GM19099 (cell line): ENCODE measurements around the gene CDH22.

Source experiments
- POLR2A ChIP-seq: IDR thresholded peaks from 3 replicates; pipeline ENCODE4 v1.6.1; 2011; ENCODE audit warnings: low read depth; ENCODE audit not compliant: insufficient read length; ENCODE audit errors: extremely low read depth

Gene CDH22

GRCh38 chr20:46188866-46189541 lies 119.3 kb downstream of the CDH22 start:
- no peak for TF ChIP-seq POLR2A

GRCh38 chr20:46186210-46186609 lies 122.1 kb downstream of the CDH22 start:
- no peak for TF ChIP-seq POLR2A

- no peak for TF ChIP-seq POLR2A
Measured at GRCh38 chr20:46185353-46185752, 122.9 kb downstream of the CDH22 start.

- no peak for TF ChIP-seq POLR2A
Measured at GRCh38 chr20:46183768-46184167, 124.5 kb downstream of the CDH22 start.

GRCh38 chr20:46182276-46183200 lies 125.8 kb downstream of the CDH22 start:
- TF ChIP-seq POLR2A: no peak

- TF ChIP-seq POLR2A: no peak
Measured at GRCh38 chr20:46179862-46180261, 128.4 kb downstream of the CDH22 start.

- no peak for TF ChIP-seq POLR2A
Measured at GRCh38 chr20:46178891-46179290, 129.4 kb downstream of the CDH22 start.

GRCh38 chr20:46177768-46178167 lies 130.5 kb downstream of the CDH22 start:
- no peak for TF ChIP-seq POLR2A

- no peak for TF ChIP-seq POLR2A
Measured at GRCh38 chr20:46176739-46177378, 131.4 kb downstream of the CDH22 start.

GRCh38 chr20:46175127-46175494 lies 133.2 kb downstream of the CDH22 start:
- TF ChIP-seq POLR2A: no peak

- TF ChIP-seq POLR2A: no peak
Measured at GRCh38 chr20:46174469-46175126, 133.7 kb downstream of the CDH22 start.

- no peak for TF ChIP-seq POLR2A
Measured at GRCh38 chr20:46173652-46174468, 134.4 kb downstream of the CDH22 start.

- no peak for TF ChIP-seq POLR2A
Measured at GRCh38 chr20:46172961-46173536, 135.2 kb downstream of the CDH22 start.

GRCh38 chr20:46172455-46172854 lies 135.8 kb downstream of the CDH22 start:
- TF ChIP-seq POLR2A: no peak

GRCh38 chr20:46171909-46172308 lies 136.4 kb downstream of the CDH22 start:
- no peak for TF ChIP-seq POLR2A

- no peak for TF ChIP-seq POLR2A
Measured at GRCh38 chr20:46171476-46171875, 136.8 kb downstream of the CDH22 start.
